SU-DHL-6 (cell line): ENCODE data around the gene PVR.

Experiments used
- H2AFZ ChIP-seq: fragments of 200-600 bp; sonication (generic); 2 replicates; pipeline ENCODE4 v1.6.1; 2014; ENCODE audit warnings: low read depth, mild to moderate bottlenecking, moderate library complexity, mixed read lengths, antibody characterized with exemption, low read length; ENCODE audit not compliant: severe bottlenecking
- H3F3A ChIP-seq: fragments of 200-600 bp; shearing (Covaris generic); 2 replicates; pipeline ENCODE4 v1.6.0; 2016; ENCODE audit warnings: antibody characterized with exemption, mild to moderate bottlenecking; ENCODE audit not compliant: insufficient read depth
- H3K27ac ChIP-seq: fragments of 200-600 bp; sonication (generic); 2 replicates; pipeline ENCODE4 v1.5.1; 2016; ENCODE audit warnings: low read depth, mild to moderate bottlenecking, low read length, moderate library complexity, mixed read lengths
- H3K27me3 ChIP-seq: fragments of 200-600 bp; sonication (generic), shearing (Covaris generic); 2 replicates; pipeline ENCODE4 v1.6.0; 2014; ENCODE audit warnings: mild to moderate bottlenecking, low read length
- H3K36me3 ChIP-seq: fragments of 200-600 bp; sonication (generic); 2 replicates; pipeline ENCODE4 v1.6.1; 2014; ENCODE audit warnings: mild to moderate bottlenecking, low read length, mixed read lengths
- H3K4me2 ChIP-seq: fragments of 300-600, 200-600 bp; shearing (Covaris generic), sonication (generic); 2 replicates; pipeline ENCODE4 v1.6.0; 2014; ENCODE audit warnings: low read length, low read depth, mild to moderate bottlenecking; ENCODE audit not compliant: poor library complexity, severe bottlenecking
- H3K4me3 ChIP-seq: fragments of 200-600 bp; sonication (generic); 2 replicates; pipeline ENCODE4 v1.5.1; 2014; ENCODE audit warnings: antibody characterized with exemption, low read length, mild to moderate bottlenecking, mixed read lengths; ENCODE audit not compliant: insufficient read depth, poor library complexity, severe bottlenecking
- H3K79me2 ChIP-seq: fragments of 200-600 bp; sonication (generic); 2 replicates; pipeline ENCODE4 v1.6.1; 2014; ENCODE audit warnings: mild to moderate bottlenecking, low read length, moderate library complexity; ENCODE audit not compliant: insufficient read depth
- H3K9ac ChIP-seq: fragments of 200-600 bp; sonication (generic); 2 replicates; pipeline ENCODE4 v1.7.0; 2014; ENCODE audit warnings: mild to moderate bottlenecking, low read length
- H3K9me2 ChIP-seq: fragments of 200-600 bp; sonication (generic); replicated peaks from 2 replicates; pipeline ENCODE4 v1.6.1; 2014; ENCODE audit warnings: low read length; ENCODE audit not compliant: insufficient read depth
- H3K9me3 ChIP-seq: fragments of 200-600 bp; sonication (generic); 2 replicates; pipeline ENCODE4 v1.6.1; 2014; ENCODE audit warnings: low read length, mixed read lengths; ENCODE audit not compliant: insufficient read depth
- H4K20me1 ChIP-seq: fragments of 200-600 bp; sonication (generic); 2 replicates; pipeline ENCODE4 v1.6.1; 2014; ENCODE audit warnings: low read depth, mild to moderate bottlenecking, antibody characterized with exemption, low read length, moderate library complexity, mixed read lengths
- EZH2phosphoT487 ChIP-seq: fragments of 200-600 bp; sonication (generic), shearing (Covaris generic); conservative IDR thresholded peaks from 2 replicates; pipeline ENCODE4 v1.6.1; 2018; ENCODE audit warnings: mild to moderate bottlenecking, antibody characterized with exemption, low read length, moderate library complexity, mixed read lengths
- TF ChIP-seq, protein P1 (sequence below): fragments of 200-600 bp; sonication (generic); IDR thresholded peaks from one replicate; pipeline ENCODE4 v1.5.1; 2017; ENCODE audit warnings: antibody characterized with exemption, mild to moderate bottlenecking, low read length, moderate library complexity; ENCODE audit not compliant: insufficient read depth, poor library complexity, severe bottlenecking

PVR gene

DNA sequence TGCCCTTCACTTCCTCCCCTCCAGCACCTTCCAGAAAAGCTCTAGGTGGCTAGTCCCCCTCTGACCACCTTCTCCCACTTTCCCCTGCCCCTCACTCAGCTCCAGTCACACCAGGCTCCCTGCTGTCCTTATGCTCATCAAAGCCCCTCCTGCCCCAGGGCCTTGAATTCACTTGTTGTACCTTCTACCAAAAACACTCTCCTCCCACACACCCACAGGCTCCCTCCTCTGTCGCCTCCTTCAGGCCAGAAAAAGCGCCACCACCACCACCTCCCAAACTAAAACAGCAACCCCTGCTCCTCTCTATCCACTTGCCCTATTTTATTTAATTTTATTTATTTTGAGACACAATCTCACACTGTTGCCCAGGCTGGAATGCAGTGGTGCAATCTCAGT is 50.5 kb downstream of the PVR start:
- no peak overlapping the region for H3K9ac ChIP-seq
- H3K9me2 ChIP-seq, result no peaks in the 10 kb centered on the region
- no peak overlapping the region for H2AFZ ChIP-seq
- no peak overlapping the region for H3K27ac ChIP-seq
- H3F3A ChIP-seq, result no peaks in the 10 kb centered on the region
- no peaks in the 10 kb centered on the region for H4K20me1 ChIP-seq
- TF ChIP-seq EZH2phosphoT487, result no peak
- TF ChIP-seq, protein P1, sequence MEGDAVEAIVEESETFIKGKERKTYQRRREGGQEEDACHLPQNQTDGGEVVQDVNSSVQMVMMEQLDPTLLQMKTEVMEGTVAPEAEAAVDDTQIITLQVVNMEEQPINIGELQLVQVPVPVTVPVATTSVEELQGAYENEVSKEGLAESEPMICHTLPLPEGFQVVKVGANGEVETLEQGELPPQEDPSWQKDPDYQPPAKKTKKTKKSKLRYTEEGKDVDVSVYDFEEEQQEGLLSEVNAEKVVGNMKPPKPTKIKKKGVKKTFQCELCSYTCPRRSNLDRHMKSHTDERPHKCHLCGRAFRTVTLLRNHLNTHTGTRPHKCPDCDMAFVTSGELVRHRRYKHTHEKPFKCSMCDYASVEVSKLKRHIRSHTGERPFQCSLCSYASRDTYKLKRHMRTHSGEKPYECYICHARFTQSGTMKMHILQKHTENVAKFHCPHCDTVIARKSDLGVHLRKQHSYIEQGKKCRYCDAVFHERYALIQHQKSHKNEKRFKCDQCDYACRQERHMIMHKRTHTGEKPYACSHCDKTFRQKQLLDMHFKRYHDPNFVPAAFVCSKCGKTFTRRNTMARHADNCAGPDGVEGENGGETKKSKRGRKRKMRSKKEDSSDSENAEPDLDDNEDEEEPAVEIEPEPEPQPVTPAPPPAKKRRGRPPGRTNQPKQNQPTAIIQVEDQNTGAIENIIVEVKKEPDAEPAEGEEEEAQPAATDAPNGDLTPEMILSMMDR, result no peak
- H3K79me2 ChIP-seq, result no peaks in the 10 kb centered on the region
- no peak overlapping the region for H3K4me2 ChIP-seq
- no peaks in the 10 kb centered on the region for H3K27me3 ChIP-seq
- H3K4me3 ChIP-seq, result no peak overlapping the region
- H3K9me3 ChIP-seq, result no peaks in the 10 kb centered on the region
- H3K36me3 ChIP-seq, result no peaks in the 10 kb centered on the region

DNA sequence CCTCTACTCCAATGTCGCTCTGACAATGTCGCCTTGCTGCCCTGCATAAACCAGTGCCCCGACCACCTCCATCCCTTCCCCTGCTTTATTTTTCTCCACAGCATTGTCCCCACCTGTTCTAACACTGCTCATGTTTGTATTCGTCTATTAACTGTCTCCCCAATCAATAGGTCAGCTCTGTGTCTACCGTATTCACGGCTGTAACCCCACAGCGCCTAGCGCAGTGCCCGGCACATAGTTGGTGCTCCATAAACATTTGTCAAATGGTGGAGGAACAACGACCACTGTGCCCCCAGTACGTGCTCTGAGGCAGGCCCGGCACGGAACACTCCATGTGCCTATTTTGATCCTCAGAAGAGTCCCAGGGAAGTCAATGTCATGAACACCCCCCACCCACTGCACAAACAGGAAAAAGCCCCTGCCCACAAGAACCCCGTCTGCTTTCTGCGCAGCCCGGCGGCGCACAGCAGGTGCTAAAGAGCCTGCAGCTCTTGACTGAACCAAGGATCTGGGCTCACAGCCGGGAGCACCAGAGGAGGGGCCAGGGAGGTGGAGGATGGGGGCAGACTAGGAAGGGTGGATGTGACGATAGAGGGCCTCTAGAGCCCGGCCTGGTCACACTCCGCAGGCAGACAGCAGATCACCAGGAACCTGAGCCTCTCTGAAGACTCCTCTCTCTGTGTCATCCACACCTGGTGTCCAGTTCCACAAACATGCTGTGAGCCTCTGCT is 53.4 kb downstream of the PVR start:
- Histone ChIP-seq H3K4me2 (no peak overlapping the region), H3K4me3 (no peak overlapping the region), H3K9me3 (no peaks in the 10 kb centered on the region), H3K79me2 (no peaks in the 10 kb centered on the region), H4K20me1 (no peaks in the 10 kb centered on the region), H3K36me3 (no peaks in the 10 kb centered on the region), H3K27ac (no peak overlapping the region), H3K9me2 (no peaks in the 10 kb centered on the region), H3K9ac (no peak overlapping the region), H3K27me3 (no peaks in the 10 kb centered on the region), H3F3A (no peaks in the 10 kb centered on the region), H2AFZ (no peak overlapping the region)
- no peak for TF ChIP-seq EZH2phosphoT487
- TF ChIP-seq, protein P1, result no peak

DNA sequence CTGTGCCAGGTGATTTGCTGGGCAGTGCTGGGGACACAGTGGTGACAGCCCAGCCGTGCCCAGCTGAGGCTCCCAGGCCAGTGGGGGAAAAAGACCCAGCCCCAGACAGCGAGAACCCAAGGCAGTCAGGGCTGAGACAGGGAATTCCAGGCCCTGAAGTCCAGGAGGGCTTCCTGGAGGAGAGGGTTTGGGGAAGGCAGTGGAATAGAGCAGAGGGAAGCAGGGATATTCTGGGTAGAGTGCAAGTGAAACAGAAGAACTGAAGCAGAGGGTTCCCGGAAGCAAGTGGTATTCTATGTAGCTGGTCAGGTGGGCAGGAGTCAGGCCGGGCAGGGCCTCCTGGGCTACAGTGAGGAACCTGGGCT is 53.9 kb downstream of the PVR start:
- Histone ChIP-seq H3K27ac (no peak overlapping the region), H3K4me2 (no peak overlapping the region), H3K9me2 (no peaks in the 10 kb centered on the region), H4K20me1 (no peaks in the 10 kb centered on the region), H2AFZ (no peak overlapping the region), H3K4me3 (no peak overlapping the region), H3K9ac (no peak overlapping the region), H3K36me3 (no peaks in the 10 kb centered on the region), H3F3A (no peaks in the 10 kb centered on the region), H3K79me2 (no peaks in the 10 kb centered on the region), H3K27me3 (no peaks in the 10 kb centered on the region), H3K9me3 (no peaks in the 10 kb centered on the region)
- TF ChIP-seq EZH2phosphoT487, result no peak
- TF ChIP-seq, protein P1, result no peak
